Esophagus squamous epithelium (tissue), 5 donors: ENCODE measurements around the gene CPE. TPM values are rescaled to one million over a fixed set of nuclear protein-coding genes. Genes with fewer than 3 reads are reported as not detected.

Experiments used
- DNase-seq: peaks from one replicate; lab custom pipeline; 2025; lab: John Stamatoyannopoulos, UW
- H3K27ac ChIP-seq, 4 donors: fragments of 200-600 bp; sonication (generic); one replicate each; pipeline ENCODE4 v1.5.1; 2016 to 2019; ENCODE audit warnings: mild to moderate bottlenecking in 1 of 4
- H3K27me3 ChIP-seq, 4 donors: fragments of 200-600 bp; sonication (generic); 1 replicate in 3 of 4; 2 replicates in 1 of 4; pipeline versions ENCODE4 v1.5.1 to v1.6.0; 2017 to 2021; ENCODE audit warnings: antibody characterized with exemption in 1 of 4
- H3K36me3 ChIP-seq, 3 donors: fragments of 200-600 bp; sonication (generic); one replicate each; pipeline ENCODE4 v1.5.1; 2016 to 2019
- H3K4me1 ChIP-seq, 3 donors: fragments of 200-600 bp; sonication (generic); one replicate each; pipeline ENCODE4 v1.5.1; 2017 to 2019
- H3K4me3 ChIP-seq, 4 donors: fragments of 200-600 bp; sonication (generic); 1 replicate in 3 of 4; 2 replicates in 1 of 4; pipeline ENCODE4 v1.5.1; 2016 to 2019; ENCODE audit warnings: mild to moderate bottlenecking in 2 of 4, moderate library complexity in 1 of 4
- H3K9me3 ChIP-seq, 3 donors: fragments of 200-600 bp; sonication (generic); one replicate each; pipeline ENCODE4 v1.5.1; 2016 to 2019
- POLR2A ChIP-seq, 4 donors: fragments of 450-650 bp; IDR thresholded peaks; one replicate each; pipeline ENCODE4 v1.6.1; 2017; ENCODE audit warnings: antibody characterized with exemption in 4 of 4, mild to moderate bottlenecking in 4 of 4, moderate library complexity in 3 of 4
- WGBS, 2 donors: methylation state at CpG; one replicate each; pipeline ENCODE4 v1.1.5; 2018; 5-methylcytosine and 5-hydroxymethylcytosine counted together
- intact Hi-C: fragments of 100-400 bp; cut with DNase I; formaldehyde crosslinking; loops from one replicate; pipeline ENCODE4 v1.15.0; 2022
- total RNA-seq, 4 donors: library from RNA; depleted of rRNA; stranded (reverse); fragments of >200 nt; gene quantifications; one replicate each; pipeline ENCODE4 v1.1.0, GENCODE V29; 2016
- TF ChIP-seq, protein P1 (sequence below), 6 experiments: fragments of 450-650 bp in 4 of 6; fragments of 200-600 bp in 2 of 6; sonication (generic) in 2 of 6; IDR thresholded peaks; one replicate each; pipeline ENCODE4 v1.5.1; 2016 to 2019; ENCODE audit warnings: antibody characterized with exemption in 6 of 6, mild to moderate bottlenecking in 4 of 6, moderate library complexity in 4 of 6
- donor health status: DM: yes; HTN: yes; CAD: no.

CPE gene
- total RNA-seq, 4 donors from 2014 or later: 6.6 to 50.4 (median 24.1) TPM

DNA sequence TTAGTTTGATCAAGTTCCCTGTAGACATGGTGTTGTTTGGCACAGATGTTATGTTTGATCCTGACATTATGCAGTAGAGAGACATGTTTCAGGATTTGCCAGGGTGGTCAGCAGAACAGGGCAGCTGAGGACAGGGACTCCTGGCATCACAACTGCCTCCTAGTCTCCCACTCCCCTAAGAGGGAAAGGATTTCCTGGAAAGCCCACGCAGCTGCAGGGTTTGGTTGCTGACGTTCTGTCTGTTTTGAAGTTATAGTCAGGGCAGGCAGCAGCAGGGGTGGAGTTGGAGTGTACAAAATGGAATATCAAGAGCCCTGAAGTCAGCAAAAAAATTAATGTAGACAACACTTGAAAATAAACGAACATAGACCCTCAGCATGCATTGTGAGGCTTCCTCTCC, 125.4 kb downstream of the CPE start:
- intact Hi-C loops: no loop called here
- 43 to 72% methylated on average over 3 of the region's 3 CpGs for WGBS, 2 donors
- H3K27ac ChIP-seq: no peak overlapping the region
- no peak for DNase-seq
- H3K9me3 ChIP-seq: no peaks in the 10 kb centered on the region
- TF ChIP-seq, protein P1, sequence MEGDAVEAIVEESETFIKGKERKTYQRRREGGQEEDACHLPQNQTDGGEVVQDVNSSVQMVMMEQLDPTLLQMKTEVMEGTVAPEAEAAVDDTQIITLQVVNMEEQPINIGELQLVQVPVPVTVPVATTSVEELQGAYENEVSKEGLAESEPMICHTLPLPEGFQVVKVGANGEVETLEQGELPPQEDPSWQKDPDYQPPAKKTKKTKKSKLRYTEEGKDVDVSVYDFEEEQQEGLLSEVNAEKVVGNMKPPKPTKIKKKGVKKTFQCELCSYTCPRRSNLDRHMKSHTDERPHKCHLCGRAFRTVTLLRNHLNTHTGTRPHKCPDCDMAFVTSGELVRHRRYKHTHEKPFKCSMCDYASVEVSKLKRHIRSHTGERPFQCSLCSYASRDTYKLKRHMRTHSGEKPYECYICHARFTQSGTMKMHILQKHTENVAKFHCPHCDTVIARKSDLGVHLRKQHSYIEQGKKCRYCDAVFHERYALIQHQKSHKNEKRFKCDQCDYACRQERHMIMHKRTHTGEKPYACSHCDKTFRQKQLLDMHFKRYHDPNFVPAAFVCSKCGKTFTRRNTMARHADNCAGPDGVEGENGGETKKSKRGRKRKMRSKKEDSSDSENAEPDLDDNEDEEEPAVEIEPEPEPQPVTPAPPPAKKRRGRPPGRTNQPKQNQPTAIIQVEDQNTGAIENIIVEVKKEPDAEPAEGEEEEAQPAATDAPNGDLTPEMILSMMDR (IDR thresholded peaks at IDR 0.05): no peak
- TF ChIP-seq POLR2A (IDR thresholded peaks at IDR 0.05): no peak
- no peaks in the 10 kb centered on the region for H3K36me3 ChIP-seq
- H3K4me3 ChIP-seq: no peak overlapping the region
- H3K4me1 ChIP-seq: peaks cover 3 to 26% (median 15%) of the 10 kb centered on the region in 3 donors
- no peaks in the 10 kb centered on the region for H3K27me3 ChIP-seq

DNA sequence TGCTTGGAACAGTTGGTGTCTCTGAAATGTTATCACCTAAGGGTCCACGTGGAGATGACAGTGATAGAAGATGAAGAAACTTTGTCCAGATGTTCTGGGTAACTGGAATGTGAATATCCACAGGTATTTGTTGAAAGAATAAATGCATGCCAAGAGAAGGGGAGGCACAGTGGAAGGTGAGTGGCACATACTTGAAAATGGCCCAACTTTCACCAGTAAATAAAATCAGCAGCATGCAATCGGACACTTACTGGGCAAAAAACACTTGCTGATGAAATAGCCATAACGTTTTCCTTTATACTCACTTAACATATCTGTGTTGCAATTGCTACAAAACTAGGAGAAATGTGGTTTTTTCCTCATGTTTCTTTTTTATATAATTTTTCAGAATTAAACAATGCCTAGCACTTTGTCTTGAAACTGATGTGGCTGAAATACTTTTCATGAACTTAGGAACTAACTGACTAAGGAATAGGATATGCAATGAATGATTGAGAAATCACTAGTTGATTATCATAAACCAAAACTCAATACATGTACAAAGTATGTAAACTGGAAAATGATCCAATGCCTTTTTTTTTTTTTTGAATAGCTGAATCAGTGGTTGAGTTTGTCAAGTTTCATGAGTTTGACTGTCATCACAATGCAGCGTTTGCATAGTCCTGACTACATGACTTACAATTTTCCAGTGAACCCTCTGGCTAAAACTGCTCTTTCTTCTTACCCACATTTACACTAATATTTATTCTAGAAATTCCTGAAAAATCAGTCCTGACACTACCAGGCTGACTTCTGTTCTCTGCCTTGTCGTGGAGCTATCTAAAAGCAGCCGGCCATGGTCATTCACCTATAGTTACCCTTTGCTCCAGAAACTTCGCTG, 127.4 kb downstream of the CPE start:
- Histone ChIP-seq H3K9me3 (no peaks in the 10 kb centered on the region), H3K36me3 (no peaks in the 10 kb centered on the region), H3K27me3 (no peaks in the 10 kb centered on the region), H3K27ac (peak overlapping the region in 1 of 4 donors; percentile 32), H3K4me1 (peaks cover 3 to 26% (median 15%) of the 10 kb centered on the region in 3 donors), H3K4me3 (no peak overlapping the region)
- DNase-seq: no peak
- intact Hi-C loops: no loop called here
- TF ChIP-seq, protein P1 (IDR thresholded peaks at IDR 0.05): no peak
- WGBS, 2 donors: 24 to 27% methylated on average over 7 of the region's 7 CpGs

DNA sequence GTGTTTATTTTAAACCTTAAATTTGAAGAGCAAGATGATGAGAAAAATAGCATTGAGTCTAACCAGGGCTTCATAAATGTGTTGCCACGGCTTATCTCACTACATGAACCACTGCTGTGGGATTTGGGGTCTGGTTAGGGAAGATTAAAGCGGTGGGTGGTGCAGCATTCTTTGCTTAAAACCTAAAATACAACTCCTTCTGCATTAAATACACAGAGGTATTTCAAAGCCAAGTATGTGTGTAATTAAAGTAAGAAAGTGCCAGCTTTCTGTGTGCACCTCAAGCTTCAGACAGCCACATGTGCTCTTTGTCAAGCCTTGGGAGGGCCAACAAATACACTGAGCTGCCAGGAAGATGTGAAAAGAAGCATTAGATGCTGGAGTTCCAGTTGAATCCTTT, 128.0 kb downstream of the CPE start:
- intact Hi-C loops: no loop called here
- Histone ChIP-seq H3K4me3 (peak overlapping the region in 1 of 4 donors; percentile 20), H3K36me3 (no peaks in the 10 kb centered on the region), H3K9me3 (no peaks in the 10 kb centered on the region), H3K27me3 (no peaks in the 10 kb centered on the region), H3K27ac (peak overlapping the region in 1 of 4 donors; percentile 32), H3K4me1 (peaks cover 3 to 26% (median 15%) of the 10 kb centered on the region in 3 donors)
- 34 to 56% methylated on average over 2 of the region's 2 CpGs for WGBS, 2 donors
- no peak for DNase-seq
- no peak for TF ChIP-seq POLR2A (IDR thresholded peaks at IDR 0.05)
- TF ChIP-seq, protein P1 (IDR thresholded peaks at IDR 0.05): no peak

DNA sequence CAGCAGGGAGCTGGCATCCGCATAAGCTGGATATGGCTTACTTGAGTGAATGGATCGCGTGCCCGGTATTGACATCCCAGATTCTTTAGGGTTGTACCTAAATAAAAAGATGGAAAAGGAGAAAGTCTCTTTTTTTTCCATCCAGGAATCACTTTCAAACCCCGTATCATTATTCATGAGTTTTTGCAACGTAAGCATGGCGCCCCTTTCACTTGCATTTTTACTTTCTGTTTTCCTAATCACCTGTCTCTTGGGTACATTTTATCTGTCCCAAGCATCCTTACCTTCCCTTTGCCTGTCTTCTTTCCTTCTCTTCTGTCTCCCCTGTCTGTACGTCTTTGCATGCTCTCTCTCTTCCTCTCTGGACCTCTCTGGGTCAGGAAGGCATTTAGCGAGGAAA, 128.6 kb downstream of the CPE start:
- DNase-seq: no peak
- no peaks in the 10 kb centered on the region for H3K9me3 ChIP-seq
- H3K27me3 ChIP-seq: no peaks in the 10 kb centered on the region
- no peaks in the 10 kb centered on the region for H3K36me3 ChIP-seq
- H3K27ac ChIP-seq: peak overlapping the region in 1 of 4 donors; percentile 49
- intact Hi-C loops: no loop called here
- no peak for TF ChIP-seq POLR2A (IDR thresholded peaks at IDR 0.05)
- 41 to 63% methylated on average over 9 of the region's 9 CpGs for WGBS, 2 donors
- H3K4me3 ChIP-seq: peak overlapping the region in 2 of 4 donors; percentile 8 to 20
- peaks cover 3 to 29% (median 15%) of the 10 kb centered on the region in 3 donors for H3K4me1 ChIP-seq

GRCh38 chr4:165508372-165509120, 129.7 kb downstream of the CPE start:
- Histone ChIP-seq H3K4me1 (peaks cover 3 to 38% (median 18%) of the 10 kb centered on the region in 3 donors), H3K4me3 (no peak overlapping the region), H3K27me3 (no peaks in the 10 kb centered on the region), H3K9me3 (no peaks in the 10 kb centered on the region), H3K36me3 (no peaks in the 10 kb centered on the region), H3K27ac (no peak overlapping the region)
- TF ChIP-seq, protein P1 (IDR thresholded peaks at IDR 0.05): no peak
- TF ChIP-seq POLR2A (IDR thresholded peaks at IDR 0.05): no peak
- DNase-seq: no peak
- 83 to 92% methylated on average over 5 to 6 of the region's 6 CpGs for WGBS, 2 donors
- intact Hi-C loops: no loop called here
